Measurements from ENCODE around the gene PSD4.

GRCh38 chr2:113221846-113222245 is 48.1 kb downstream of the PSD4 start:
- no peak for TF ChIP-seq CTCF (IDR thresholded peaks at IDR 0.05; ENCODE audit: insufficient read depth, low read length, poor library complexity, severe bottlenecking)
- no peak for TF ChIP-seq EZH2phosphoT487 (conservative IDR thresholded peaks at IDR 0.05; ENCODE audit: low read length)
